RWPE1 (cell line): ENCODE results near the gene SYTL3.

Experiments
- CTCF ChIA-PET: fragments of 350-600 bp; sonication (Branson Sonifier 250); formaldehyde crosslinking; extraction: SDS; loops from one replicate; lab custom pipeline; 2021; lab: Yijun Ruan, JAX
- POLR2A ChIA-PET: fragments of 400-600 bp; formaldehyde crosslinking; extraction: SDS; loops from one replicate; lab custom pipeline; 2020; ENCODE audit warnings: antibody characterized with exemption; ENCODE audit not compliant: low non-redundant PET; lab: Yijun Ruan, JAX
- DNase-seq: peaks from one replicate; pipeline ENCODE4 v3.0.0; 2012; ENCODE audit warnings: low spot score
- H3K27ac ChIP-seq: fragments of 450-650 bp; 2 replicates; pipeline ENCODE4 v1.5.1; 2017
- CTCF ChIP-seq: fragments of 450-650 bp; conservative IDR thresholded peaks from 2 replicates; pipeline ENCODE4 v1.5.1; 2017; ENCODE audit warnings: low read depth, mild to moderate bottlenecking

SYTL3 gene

GRCh38 chr6:158804207-158804606, 154.4 kb downstream of the SYTL3 start:
- TF ChIP-seq CTCF = no peak
- ChIA-PET POLR2A (no interaction called here), CTCF (interaction anchor here (0.6 to 1.0 kb wide), 2 partner anchors 11 to 204 kb away, joined by 3 to 4 read pairs; no protein-coding TSS in a partner anchor)
- no peak for DNase-seq
- no peak overlapping the region for H3K27ac ChIP-seq

- no peak overlapping the region for H3K27ac ChIP-seq
- POLR2A ChIA-PET = no interaction called here
- TF ChIP-seq CTCF = no peak
- DNase-seq = no peak
- CTCF ChIA-PET = no interaction called here
Observed at GRCh38 chr6:158805698-158806377, 156.0 kb downstream of the SYTL3 start.

DNA sequence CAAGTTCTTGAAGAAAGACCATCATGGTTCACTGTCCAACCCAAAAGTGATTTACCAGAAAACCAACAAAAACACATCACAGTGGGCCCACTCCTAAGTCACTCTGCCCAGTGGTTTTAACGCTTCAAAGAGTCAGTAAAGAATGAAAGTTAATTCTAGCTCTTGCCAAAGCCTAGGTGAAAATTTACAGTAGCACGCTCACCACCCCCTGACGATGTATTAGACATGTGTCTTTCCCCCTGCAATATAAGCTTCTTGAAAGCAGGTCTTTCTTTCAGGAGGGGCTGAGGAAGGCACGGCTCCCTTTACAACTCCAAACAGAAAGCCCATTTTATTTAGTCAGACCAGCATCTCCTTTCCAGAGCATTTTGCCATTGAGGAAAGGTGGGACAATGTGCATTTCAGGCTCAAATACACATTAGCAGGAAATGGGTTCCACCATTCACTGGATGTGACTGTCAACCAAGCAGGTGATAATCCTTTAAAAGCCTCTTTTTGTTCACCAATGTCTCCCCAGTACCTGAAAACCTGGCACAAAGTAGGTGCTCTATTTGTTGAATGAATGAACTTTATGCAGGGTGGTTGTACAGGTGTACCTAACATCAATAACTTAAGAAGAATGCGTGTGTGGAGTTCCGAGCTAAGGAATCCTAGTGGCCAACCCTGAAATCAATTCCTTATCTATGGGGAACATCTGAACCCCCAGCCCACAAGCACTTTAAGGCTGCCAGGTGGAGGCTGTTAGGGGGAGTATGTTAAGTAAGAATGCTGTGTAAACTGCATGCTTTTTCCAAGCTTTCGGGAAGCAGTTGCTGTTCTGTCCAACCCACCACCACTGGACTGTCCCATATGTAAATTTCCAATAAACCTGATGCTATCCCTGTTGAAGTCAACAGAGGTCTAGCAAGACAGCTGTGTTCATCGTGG, 157.9 kb downstream of the SYTL3 start:
- ChIA-PET POLR2A (no interaction called here), CTCF (interaction anchor here (0.5 to 0.7 kb wide), 3 partner anchors 50 to 165 kb away, joined by 3 to 7 read pairs (median 5); no protein-coding TSS in a partner anchor)
- no peak for TF ChIP-seq CTCF
- H3K27ac ChIP-seq = no peak overlapping the region
- no peak for DNase-seq

DNA sequence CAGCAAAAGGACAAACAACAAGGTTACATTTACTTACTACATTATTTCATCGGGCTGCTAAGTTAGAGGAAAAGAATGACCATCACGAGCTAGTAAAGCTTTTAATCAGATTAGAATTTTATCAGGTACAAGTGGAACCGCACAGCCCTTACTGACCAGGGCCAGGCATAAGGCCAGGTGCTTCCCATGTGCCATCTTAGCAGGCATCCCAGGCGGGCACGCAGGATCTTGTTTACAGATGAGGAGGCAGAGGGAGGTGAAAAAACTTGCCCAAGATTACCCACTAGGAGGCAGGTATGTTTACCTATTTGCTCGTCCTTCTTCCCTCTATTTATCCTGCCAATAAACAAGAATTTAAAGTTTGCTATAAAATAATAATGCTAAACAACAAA, 158.6 kb downstream of the SYTL3 start:
- peak overlapping the region; percentile 30 for H3K27ac ChIP-seq
- CTCF ChIA-PET = interaction anchor here (0.6 to 0.7 kb wide), 3 partner anchors 49 to 164 kb away, joined by 3 to 7 read pairs (median 3); no protein-coding TSS in a partner anchor
- POLR2A ChIA-PET = no interaction called here
- TF ChIP-seq CTCF = no peak
- no peak for DNase-seq

DNA sequence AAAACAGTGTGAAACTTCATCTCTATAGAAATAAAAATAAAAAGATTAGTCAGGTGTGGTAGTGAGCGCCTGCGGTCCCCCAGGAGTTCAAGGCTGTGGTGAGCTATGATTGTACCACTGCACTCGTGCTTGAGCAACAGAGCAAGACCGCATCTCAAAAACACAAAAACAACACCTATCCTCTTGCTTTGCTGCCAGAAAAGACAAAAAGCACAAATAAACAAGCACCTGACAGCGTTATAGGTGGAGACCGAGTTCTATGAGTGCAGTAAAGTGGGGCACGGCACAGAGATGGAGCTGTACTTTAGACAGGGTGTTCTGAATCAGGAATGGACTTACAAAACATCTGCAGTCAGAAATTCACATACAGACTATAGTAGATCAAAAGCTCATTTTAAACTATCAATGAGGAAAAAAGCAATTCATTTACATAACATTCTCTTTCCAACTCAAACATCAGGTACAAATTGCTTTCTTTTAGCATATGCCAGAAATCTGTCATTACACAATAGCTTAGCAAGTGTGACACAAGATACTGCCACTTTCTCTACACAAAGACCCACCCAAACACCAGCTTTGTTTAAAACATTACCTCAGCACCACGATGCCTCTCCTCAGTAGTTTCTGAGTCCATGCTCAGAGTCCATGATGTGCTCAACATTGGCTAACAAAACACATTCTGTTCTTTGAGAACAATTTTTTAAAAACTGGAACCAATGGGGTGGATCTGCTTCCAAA, 159.3 kb downstream of the SYTL3 start:
- CTCF ChIA-PET = interaction anchor here (0.7 to 0.8 kb wide), 2 partner anchors 57 to 164 kb away, joined by 3 to 4 read pairs; no protein-coding TSS in a partner anchor
- DNase-seq = no peak

More for the DNA sequence above, 159.3 kb downstream of the SYTL3 start:
- POLR2A ChIA-PET = no interaction called here
- TF ChIP-seq CTCF = no peak
- peak overlapping the region; percentile 30 for H3K27ac ChIP-seq
